ENCODE results near the gene ARID1A. TPM values are rescaled to one million over a fixed set of nuclear protein-coding genes. Genes with fewer than 3 reads are reported as not detected.

ARID1A gene
- total RNA-seq, 4 donors from 2014 or later, result 44.1 to 97.3 (median 78.4) TPM

DNA sequence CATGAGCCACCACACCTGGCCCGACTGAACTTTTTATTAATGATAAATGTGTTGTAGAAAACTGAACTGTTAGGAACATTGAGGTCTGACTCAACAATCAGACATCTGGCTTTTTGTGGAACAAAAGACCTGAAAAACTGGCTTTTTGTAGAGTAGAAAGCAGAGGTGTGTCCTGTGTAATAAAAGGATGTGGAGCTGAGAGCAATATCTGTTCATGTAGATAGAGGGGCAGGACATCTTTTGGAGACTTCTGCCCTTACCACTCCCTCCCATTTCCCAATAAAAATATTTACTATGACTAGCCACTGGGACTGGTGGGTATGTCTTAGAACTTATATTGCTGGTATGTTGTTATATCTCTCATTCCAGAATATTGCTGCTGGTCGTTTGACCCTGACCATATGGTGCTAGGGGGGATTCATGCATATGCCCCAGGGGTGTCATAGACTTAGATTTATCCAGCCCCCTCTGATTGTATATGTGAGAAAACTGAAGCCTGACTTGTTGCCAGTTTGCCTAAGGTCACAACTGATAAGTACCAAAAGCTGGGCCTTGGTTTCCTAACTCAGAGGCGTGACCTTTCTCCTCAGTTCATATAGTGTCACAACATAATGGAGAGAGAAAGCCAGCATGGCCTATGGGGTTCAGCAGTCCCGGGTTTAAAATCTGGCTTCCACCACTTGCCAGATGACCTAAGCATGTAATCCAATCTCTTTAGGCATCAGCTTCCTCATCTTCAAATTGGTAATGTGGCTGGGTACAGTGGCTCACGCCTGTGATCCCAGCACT is 58.5 kb downstream of the ARID1A start:
- no peak for DNase-seq
- WGBS, 2 donors, result 86 to 88% methylated on average over 5 of the region's 5 CpGs
- intact Hi-C loops (cut with DNase I), result no loop called here
- Histone ChIP-seq H3K36me3 (peaks cover 0 to 11% of the 10 kb centered on the region in 2 donors), H3K27ac (peak overlapping the region in 1 of 3 donors; percentile 8), H3K4me3 (replicated peaks in 1 of 3) (no peak overlapping the region), H3K27me3 (no peaks in the 10 kb centered on the region), H3K4me1 (peaks cover 0 to 31% of the 10 kb centered on the region in 2 donors), H3K9me3 (no peaks in the 10 kb centered on the region)
- TF ChIP-seq, protein P1, sequence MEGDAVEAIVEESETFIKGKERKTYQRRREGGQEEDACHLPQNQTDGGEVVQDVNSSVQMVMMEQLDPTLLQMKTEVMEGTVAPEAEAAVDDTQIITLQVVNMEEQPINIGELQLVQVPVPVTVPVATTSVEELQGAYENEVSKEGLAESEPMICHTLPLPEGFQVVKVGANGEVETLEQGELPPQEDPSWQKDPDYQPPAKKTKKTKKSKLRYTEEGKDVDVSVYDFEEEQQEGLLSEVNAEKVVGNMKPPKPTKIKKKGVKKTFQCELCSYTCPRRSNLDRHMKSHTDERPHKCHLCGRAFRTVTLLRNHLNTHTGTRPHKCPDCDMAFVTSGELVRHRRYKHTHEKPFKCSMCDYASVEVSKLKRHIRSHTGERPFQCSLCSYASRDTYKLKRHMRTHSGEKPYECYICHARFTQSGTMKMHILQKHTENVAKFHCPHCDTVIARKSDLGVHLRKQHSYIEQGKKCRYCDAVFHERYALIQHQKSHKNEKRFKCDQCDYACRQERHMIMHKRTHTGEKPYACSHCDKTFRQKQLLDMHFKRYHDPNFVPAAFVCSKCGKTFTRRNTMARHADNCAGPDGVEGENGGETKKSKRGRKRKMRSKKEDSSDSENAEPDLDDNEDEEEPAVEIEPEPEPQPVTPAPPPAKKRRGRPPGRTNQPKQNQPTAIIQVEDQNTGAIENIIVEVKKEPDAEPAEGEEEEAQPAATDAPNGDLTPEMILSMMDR (IDR thresholded peaks at IDR 0.05), result no peak
- TF ChIP-seq POLR2A (IDR thresholded peaks at IDR 0.05), result no peak

DNA sequence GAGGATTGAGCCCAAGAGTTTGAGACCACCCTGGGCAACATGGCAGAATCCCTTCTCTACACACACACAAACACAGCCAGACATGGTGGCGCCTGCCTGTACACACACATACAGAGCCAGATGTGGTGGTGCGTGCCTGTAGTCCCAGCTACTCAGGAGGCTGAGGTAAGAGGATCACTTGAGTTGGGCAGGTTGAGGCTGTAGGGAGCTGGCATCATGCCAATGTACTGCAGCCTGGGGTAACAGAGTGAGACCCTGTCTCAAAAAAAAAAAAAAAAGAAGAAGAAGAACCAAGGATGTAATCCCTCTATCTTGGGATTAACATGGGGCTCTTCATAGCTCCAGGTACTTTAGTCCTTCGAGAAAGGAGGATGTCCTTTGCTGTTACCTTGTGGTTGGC is 62.5 kb downstream of the ARID1A start:
- intact Hi-C loops (cut with DNase I), result no loop called here
- Histone ChIP-seq H3K27me3 (no peaks in the 10 kb centered on the region), H3K27ac (no peak overlapping the region), H3K36me3 (peaks cover 26 to 41% of the 10 kb centered on the region in 2 donors), H3K4me3 (replicated peaks in 1 of 3) (no peak overlapping the region), H3K4me1 (peaks cover 0 to 4% of the 10 kb centered on the region in 2 donors), H3K9me3 (no peaks in the 10 kb centered on the region)
- DNase-seq, result no peak
- WGBS, 2 donors, result 97 to 99% methylated on average over 3 of the region's 3 CpGs
- TF ChIP-seq, protein P1 (IDR thresholded peaks at IDR 0.05), result no peak
- no peak for TF ChIP-seq POLR2A (IDR thresholded peaks at IDR 0.05)

DNA sequence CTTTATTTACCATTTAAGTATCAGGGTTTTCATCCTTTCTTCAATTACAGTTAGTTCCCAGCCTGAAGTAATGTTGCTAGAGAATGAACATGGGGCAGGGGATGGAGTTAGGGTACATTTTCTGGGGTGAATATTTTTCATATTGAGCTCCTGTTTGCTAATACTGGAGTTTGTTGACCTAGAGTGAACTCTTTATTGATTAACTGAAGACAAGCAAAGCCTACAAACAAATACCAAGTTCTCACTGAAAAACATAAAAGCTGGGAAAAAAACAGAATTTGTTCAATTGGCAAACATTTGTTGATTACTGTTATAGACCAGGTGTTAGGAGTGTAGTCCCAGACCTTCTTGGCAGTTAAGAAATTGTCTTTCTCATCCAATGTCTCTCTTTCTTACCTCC is 63.7 kb downstream of the ARID1A start:
- no peaks in the 10 kb centered on the region for H3K4me1 ChIP-seq
- no peaks in the 10 kb centered on the region for H3K27me3 ChIP-seq
- TF ChIP-seq, protein P1 (IDR thresholded peaks at IDR 0.05), result no peak
- TF ChIP-seq POLR2A (IDR thresholded peaks at IDR 0.05), result no peak
- H3K36me3 ChIP-seq, result peaks cover 38 to 52% of the 10 kb centered on the region in 2 donors
- DNase-seq, result no peak
- intact Hi-C loops (cut with DNase I), result no loop called here
- H3K27ac ChIP-seq, result no peak overlapping the region
- no peak overlapping the region for H3K4me3 ChIP-seq (replicated peaks in 1 of 3)
- H3K9me3 ChIP-seq, result no peaks in the 10 kb centered on the region

DNA sequence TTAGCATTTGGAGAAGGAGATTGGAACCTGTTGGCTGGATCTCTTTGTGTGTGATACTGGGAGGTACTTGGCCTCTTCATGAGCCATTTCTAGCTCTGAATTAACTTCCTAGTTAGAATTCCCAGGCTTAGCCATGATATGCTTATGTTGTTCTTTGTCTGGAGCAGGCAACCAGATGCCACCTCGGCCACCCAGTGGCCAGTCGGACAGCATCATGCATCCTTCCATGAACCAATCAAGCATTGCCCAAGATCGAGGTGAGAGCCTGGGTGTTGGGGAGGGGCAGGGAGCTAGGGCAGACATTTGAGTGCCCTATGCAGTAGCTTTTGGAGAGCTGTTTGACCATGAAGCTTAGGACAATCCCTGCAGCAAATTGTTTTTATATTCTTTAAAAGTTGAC is 65.4 kb downstream of the ARID1A start:
- no peak for DNase-seq
- 54 to 73% methylated on average over 3 of the region's 3 CpGs for WGBS, 2 donors
- H3K9me3 ChIP-seq, result no peaks in the 10 kb centered on the region
- H3K4me1 ChIP-seq, result no peaks in the 10 kb centered on the region
- H3K27ac ChIP-seq, result no peak overlapping the region
- TF ChIP-seq, protein P1 (IDR thresholded peaks at IDR 0.05), result peak in 1 of 6 experiments; percentile 8
- TF ChIP-seq POLR2A (IDR thresholded peaks at IDR 0.05), result no peak
- H3K36me3 ChIP-seq, result peaks cover 49 to 68% of the 10 kb centered on the region in 2 donors
- H3K27me3 ChIP-seq, result no peaks in the 10 kb centered on the region
- intact Hi-C loops (cut with DNase I), result no loop called here
- no peak overlapping the region for H3K4me3 ChIP-seq (replicated peaks in 1 of 3)

DNA sequence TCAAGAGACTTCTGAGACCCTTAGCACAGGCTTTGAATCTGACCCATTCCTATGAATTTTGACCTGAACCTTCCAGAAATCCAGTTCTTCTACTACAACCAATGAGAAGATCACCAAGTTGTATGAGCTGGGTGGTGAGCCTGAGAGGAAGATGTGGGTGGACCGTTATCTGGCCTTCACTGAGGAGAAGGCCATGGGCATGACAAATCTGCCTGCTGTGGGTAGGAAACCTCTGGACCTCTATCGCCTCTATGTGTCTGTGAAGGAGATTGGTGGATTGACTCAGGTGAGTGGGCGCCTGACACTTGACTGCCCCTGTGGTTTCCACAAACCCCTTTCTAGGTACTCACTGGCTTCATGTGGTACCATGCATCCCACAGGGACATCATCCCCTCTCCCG is 71.9 kb downstream of the ARID1A start:
- TF ChIP-seq, protein P1 (IDR thresholded peaks at IDR 0.05), result no peak
- TF ChIP-seq POLR2A (IDR thresholded peaks at IDR 0.05), result no peak
- intact Hi-C loops (cut with DNase I), result no loop called here
- peak overlapping the region in 2 of 3 donors; percentile 11 to 12 for H3K27ac ChIP-seq
- whole genome bisulfite sequencing, 2 donors, result 86 to 95% methylated on average over 4 of the region's 4 CpGs
- no peaks in the 10 kb centered on the region for H3K9me3 ChIP-seq
- DNase-seq, result no peak
- peaks cover 0 to 22% of the 10 kb centered on the region in 2 donors for H3K4me1 ChIP-seq
- H3K27me3 ChIP-seq, result no peaks in the 10 kb centered on the region
- H3K36me3 ChIP-seq, result peaks cover 75 to 89% of the 10 kb centered on the region in 2 donors
- no peak overlapping the region for H3K4me3 ChIP-seq (replicated peaks in 1 of 3)

Data from thyroid gland (tissue), 4 donors.